Activated CD4-positive, alpha-beta T cell treated with anti-CD3 and anti-CD28 coated beads for 24 hours (primary cell): ENCODE results near the gene TFAM.

Experiments used
- DNase-seq, 2 donors: peaks; one replicate each; pipeline ENCODE4 v3.0.0-alpha.2; 2020; ENCODE audit warnings: low read depth in 2 of 2

The TFAM gene

GRCh38 chr10:58433066-58433465, 47.9 kb downstream of the TFAM start:
- DNase-seq = no peak

- no peak for DNase-seq
Observed at GRCh38 chr10:58433571-58433970, 48.4 kb downstream of the TFAM start.

- DNase-seq = no peak
Observed at GRCh38 chr10:58435297-58435985, 50.2 kb downstream of the TFAM start.

GRCh38 chr10:58436071-58436470, 50.9 kb downstream of the TFAM start:
- DNase-seq = no peak

GRCh38 chr10:58438340-58438871, 53.2 kb downstream of the TFAM start:
- no peak for DNase-seq

GRCh38 chr10:58438986-58439385, 53.8 kb downstream of the TFAM start:
- no peak for DNase-seq

- no peak for DNase-seq
Observed at GRCh38 chr10:58439632-58440364, 54.6 kb downstream of the TFAM start.

GRCh38 chr10:58440484-58440883, 55.3 kb downstream of the TFAM start:
- DNase-seq = no peak

GRCh38 chr10:58444321-58444720, 59.1 kb downstream of the TFAM start:
- no peak for DNase-seq

GRCh38 chr10:58444876-58445275, 59.7 kb downstream of the TFAM start:
- no peak for DNase-seq

- no peak for DNase-seq
Observed at GRCh38 chr10:58448121-58448935, 63.1 kb downstream of the TFAM start.
